Erythroblast (primary cell): Measurements from ENCODE around the gene MMP25.

Experiments used
- DNase-seq, 2 experiments: peaks; one replicate each; lab custom pipeline; 2025; lab: John Stamatoyannopoulos, UW
- GATA1 ChIP-seq: IDR thresholded peaks from 2 replicates; pipeline ENCODE4 v1.6.1; 2011; ENCODE audit warnings: low read depth, mild to moderate bottlenecking, control low read depth, low read length, moderate library complexity
- POLR2A ChIP-seq: IDR thresholded peaks from 2 replicates; pipeline ENCODE4 v1.6.1; 2011; ENCODE audit warnings: mild to moderate bottlenecking, low read length

The MMP25 gene

DNA sequence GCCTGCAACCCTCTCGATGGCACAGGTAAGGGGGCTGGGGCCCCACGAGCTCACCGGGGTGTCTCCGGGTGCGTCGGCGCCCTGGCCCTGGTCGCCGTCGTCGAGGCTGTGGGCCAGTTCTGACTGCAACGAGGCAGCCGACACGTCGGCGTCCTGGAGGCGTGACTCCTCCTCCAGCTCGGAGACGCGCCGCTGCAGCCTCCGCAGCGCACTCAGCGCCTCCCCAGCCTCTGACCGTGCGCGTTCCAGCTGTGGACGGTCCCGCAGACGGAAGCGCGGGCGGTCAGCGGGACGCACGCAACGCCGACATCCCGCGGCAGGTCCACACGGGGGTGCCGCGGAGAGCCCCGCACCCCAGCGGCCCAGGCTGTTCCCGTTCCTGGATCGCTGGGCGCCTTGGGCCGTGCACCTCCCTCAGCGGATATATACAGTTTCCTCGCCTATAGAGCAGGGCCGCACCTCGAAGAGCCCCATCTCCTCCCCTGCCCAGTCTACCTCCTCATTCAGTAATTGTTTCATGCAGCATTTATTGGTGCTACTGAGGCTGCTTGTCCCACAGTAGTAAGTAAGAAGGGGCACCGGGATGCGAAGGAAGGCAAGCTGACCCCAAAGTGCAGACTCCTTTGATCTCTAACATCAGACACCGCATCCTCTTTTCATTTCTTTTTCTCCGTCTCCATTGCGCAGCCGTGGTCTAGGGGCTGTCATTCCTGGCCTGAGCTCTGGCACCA, 16.7 kb upstream of the MMP25 start:
- DNase-seq: peak; percentile 22 to 31
- no peak for TF ChIP-seq GATA1
- no peak for TF ChIP-seq POLR2A

GRCh38 chr16:3030222-3031212, 15.8 kb upstream of the MMP25 start:
- DNase-seq: no peak
- TF ChIP-seq POLR2A: no peak
- no peak for TF ChIP-seq GATA1

- no peak for TF ChIP-seq POLR2A
- TF ChIP-seq GATA1: no peak
- DNase-seq: no peak
Measured at GRCh38 chr16:3032624-3033023, 13.7 kb upstream of the MMP25 start.

DNA sequence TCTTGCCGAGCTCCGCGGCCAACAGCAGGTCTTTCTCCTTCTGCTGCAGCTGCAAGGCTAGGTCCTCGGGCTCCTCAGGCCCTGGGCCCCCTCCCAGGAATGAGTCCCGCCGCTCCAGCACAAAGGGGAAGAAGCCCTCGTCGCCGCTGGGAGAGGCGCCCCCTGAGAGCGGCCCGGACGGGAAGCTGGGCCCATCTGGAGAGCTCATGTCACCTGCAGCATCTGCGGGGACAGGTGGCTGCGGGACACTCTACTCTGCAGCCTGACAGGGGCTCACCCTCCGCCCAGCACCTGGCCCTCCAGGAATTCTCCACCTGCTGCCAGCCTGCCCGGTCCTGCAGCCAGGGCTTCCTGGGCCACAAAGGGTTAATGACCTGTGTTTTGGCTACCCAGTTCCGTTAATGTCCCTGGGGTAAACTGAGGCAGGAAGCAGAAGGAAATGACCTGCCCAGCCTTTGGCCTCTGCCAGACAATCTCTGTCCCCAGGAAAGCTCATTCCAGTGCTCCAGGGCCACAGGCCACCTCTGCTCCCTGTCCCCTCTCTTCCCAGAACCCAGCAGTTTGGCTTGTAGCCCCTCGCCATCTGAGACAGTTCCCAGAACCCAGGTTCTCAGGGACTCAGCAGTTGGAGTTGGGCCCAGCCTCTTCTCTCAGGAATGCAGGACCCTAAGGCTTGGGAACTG, 10.9 kb upstream of the MMP25 start:
- no peak for TF ChIP-seq POLR2A
- no peak for TF ChIP-seq GATA1
- DNase-seq: no peak

GRCh38 chr16:3035972-3036725, 10.2 kb upstream of the MMP25 start:
- no peak for TF ChIP-seq GATA1
- no peak for TF ChIP-seq POLR2A
- DNase-seq: no peak

DNA sequence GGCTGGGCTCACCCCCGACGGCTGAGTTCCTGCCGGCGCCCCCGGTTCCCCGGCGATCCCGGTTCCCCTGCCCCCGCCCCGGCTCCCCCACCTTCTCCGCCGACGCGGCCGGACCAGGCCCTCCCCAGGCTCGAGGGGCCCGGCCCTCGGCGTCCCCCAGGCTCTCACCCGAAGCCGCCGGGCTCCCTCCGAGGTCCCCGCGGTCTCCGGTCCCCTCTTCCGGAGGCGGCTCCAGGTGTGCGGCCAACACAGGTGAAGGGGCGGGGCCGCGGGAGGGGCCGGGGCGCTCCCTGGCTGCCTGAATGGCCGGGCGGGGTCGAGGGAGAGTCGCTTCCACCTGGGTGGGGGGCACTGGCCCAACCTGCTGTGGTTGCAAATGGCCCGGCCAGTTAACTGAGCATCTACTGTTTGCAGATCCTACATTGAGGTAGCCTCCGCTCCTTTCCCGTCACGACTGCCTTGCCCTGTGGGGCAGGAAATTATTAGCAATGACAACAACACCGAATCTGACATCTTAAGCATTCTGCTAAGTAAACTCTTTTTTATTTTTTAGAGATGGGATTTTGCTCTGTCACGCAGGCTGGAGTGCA, 9.5 kb upstream of the MMP25 start, which contains the start of gene BICDL2:
BICDL2 (minus strand) TSS at position 219 of the 590 bp plus-strand sequence. CDS start 1,448 bp downstream, outside the sequence.
- no peak for TF ChIP-seq GATA1
- TF ChIP-seq POLR2A: no peak
- no peak for DNase-seq

GRCh38 chr16:3038256-3038655, 8.1 kb upstream of the MMP25 start:
- TF ChIP-seq GATA1 (no peak), POLR2A (no peak)
- no peak for DNase-seq

- no peak for DNase-seq
- TF ChIP-seq POLR2A (no peak), GATA1 (no peak)
Measured at GRCh38 chr16:3038896-3039295, 7.5 kb upstream of the MMP25 start.

- no peak for TF ChIP-seq GATA1
- TF ChIP-seq POLR2A: no peak
- no peak for DNase-seq
Measured at GRCh38 chr16:3042376-3042775, 4.0 kb upstream of the MMP25 start.

GRCh38 chr16:3044708-3045107, 1.7 kb upstream of the MMP25 start:
- DNase-seq: no peak
- TF ChIP-seq GATA1: no peak
- TF ChIP-seq POLR2A: no peak

GRCh38 chr16:3046641-3047386, 453 bp downstream of the MMP25 start:
- TF ChIP-seq GATA1 (no peak), POLR2A (no peak)
- DNase-seq: no peak

DNA sequence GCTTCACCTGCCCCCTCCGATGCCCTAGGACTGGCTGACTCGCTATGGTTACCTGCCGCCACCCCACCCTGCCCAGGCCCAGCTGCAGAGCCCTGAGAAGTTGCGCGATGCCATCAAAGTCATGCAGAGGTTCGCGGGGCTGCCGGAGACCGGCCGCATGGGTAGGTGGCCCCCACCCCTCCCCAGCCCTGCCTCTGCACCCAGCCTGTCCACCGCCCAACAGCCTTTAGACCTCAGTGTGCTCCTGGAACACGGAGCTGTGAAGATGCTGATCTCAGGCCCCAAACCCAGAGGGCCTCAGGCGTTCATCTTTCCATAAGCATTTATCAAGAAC, 993 bp downstream of the MMP25 start:
- TF ChIP-seq GATA1: no peak
- TF ChIP-seq POLR2A: no peak
- DNase-seq: no peak
